ENCODE data around the gene XBP1.
"Not testable (repeated sequence)": the region's sequence is repeated elsewhere in the genome, so short reads cannot be mapped to it uniquely, and the experiment has no call there.

XBP1 gene

DNA sequence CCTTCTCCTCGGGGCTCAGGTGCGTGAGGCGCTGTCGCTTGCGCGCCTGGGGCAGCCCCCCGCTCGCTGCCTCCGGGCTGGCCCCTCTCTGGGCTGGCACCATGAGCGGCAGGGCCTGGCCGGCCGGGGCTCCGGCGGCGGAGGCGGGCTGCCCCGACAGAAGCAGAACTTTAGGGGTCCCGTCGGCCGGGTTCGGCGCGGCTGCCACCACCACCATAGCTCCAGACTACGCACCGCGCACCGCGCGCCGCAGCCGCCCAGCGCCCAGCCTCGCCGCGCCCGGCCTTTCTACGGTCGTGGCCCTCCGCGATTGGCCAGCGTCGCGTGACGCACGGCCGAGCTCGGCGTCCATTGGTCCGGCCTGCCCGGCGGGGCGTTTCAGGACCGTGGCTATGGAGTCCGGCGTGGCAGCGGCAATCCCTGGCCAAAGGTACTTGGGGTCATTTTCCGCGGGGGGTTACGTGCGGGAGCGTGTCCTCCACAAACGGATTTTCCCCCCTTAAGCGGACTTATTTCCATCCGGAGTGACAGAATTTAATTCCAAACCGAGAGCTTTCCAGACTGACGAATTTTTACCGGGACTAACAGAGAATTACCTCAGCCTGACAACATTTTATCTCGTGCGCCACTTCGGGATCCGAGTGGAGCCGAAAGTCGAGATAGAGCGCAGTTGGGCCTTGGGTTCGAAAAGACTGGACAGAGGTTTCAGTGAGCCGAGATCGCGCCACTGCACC, at the start of gene XBP1:
TSS of gene XBP1 (minus strand) at position 262 of the 734 bp plus-strand sequence.
- FAIRE-seq = peak; percentile 82
- peak; percentile 80 for DNase-seq (ENCODE audit: insufficient read length, low spot score)

DNA sequence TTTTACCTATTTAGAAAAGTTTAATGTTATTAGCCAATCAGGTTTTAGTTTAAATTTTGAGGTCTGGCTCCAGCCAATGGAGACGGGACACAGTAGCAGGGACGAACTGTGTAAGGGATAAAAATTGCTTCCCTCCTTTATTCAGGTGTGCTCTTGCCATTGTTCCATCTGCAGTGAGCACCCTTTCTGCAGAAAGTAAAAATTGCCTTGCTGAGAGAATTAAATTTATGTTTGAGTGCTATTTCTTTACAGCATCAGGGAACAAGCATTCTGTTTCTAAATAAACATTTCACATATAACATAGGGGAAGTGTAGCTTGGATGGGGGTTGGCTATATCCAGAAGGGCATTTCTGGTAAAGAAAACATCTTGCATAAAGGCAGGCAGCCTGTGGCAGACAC, 46.6 kb upstream of the XBP1 start:
- FAIRE-seq (no peak), DNase-seq (ENCODE audit: insufficient read length, low spot score) (no peak)

DNA sequence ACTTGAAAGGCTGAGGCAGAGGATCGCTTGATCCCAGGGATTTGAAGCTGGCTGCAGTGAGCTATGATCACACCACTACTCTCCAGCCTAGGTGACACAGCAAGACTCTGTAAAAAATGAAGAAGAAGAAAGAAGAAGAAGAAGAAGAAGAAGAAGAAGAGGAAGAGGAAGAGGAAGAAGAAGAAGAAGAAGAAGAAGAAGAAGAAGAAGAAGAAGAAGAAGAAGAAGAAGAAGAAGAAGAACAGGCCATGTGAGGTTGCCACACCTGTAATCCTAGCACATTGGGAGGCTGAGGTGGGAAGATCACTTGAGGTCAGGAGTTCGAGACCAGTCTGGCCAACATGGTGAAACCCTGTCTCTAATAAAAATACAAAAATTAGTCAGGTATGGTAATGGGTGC, 43.9 kb upstream of the XBP1 start:
- not testable (repeated sequence) for FAIRE-seq; DNase-seq (ENCODE audit: insufficient read length, low spot score)

DNA sequence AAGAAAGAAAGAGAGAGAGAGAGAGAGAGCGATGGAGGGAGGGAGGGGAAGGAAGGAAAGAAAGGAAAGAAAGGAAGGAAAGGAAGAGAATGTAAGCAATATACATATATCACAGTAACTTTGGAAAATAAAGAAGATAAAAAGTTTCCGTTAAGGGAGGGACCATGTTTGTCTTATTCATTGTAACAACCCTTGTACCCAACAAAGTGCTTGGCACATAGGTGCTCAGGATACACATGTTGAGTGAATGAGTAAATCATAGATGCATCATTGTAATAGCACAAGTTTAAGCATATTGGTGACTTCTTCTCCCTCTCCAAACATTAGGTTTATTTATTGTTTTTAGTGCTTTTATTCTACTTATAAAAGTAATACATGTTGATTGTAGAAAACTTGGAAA, 43.3 kb upstream of the XBP1 start:
- FAIRE-seq (no peak), DNase-seq (ENCODE audit: insufficient read length, low spot score) (no peak)

DNA sequence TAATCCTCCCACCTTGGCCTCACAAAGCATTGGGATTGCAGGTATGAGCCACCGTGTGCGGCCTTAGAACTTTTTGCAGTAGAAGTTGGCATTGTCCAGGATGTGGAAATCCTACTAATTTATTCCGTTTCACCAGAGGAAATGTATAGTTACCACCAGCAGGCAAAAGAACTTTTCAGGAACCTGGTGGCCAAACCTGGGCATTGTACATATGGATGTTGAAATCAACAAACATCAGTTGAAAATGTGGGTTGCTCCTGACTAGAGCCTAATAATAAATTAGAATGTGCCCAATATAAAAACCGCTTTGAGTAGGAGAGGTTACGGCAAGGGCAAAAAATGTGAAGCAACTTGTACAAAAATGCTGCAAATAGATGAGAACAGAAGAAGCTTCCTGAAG, 40.7 kb upstream of the XBP1 start:
- DNase-seq (ENCODE audit: insufficient read length, low spot score) (no peak), FAIRE-seq (no peak)

DNA sequence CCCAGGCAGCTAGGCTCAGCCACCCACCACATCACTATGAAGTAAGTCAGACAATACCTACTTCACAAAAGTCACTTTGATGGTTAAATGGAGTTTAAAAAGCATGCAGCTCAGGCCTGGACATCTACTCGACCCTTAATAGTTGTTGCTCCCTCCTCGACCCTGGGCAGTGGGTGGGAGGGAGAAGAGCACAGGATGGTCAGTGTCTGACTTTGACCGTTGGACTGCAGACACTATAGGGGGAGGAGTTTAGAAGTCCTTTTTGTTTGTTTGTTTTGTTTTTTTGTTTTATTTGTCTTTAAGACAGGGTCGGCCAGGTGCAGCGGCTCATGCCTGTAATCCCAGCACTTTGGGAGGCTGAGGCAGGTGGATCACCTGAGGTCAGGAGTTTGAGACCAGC, 38.6 kb upstream of the XBP1 start:
- no peak for FAIRE-seq
- no peak for DNase-seq (ENCODE audit: insufficient read length, low spot score)

DNA sequence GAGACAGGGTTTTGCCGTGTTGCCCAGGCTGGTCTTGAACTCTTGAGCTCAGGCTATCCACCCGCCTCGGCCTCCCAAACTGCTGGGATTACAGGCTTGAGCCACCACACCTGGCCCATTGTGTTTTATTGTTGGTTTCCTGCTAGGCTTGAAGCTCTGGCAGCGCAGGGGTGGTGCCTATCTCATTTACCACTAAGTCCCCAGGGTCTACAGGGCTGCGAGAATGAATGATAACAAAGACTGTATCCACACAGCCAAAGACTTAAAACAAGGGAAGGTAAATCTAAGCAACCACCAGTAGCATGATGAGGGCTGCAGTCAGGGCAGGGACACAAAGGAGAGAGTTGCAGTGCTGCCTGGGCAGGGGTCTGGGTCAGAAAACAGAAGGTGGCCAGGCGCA, 37.3 kb upstream of the XBP1 start:
- FAIRE-seq (no peak), DNase-seq (ENCODE audit: insufficient read length, low spot score) (no peak)

DNA sequence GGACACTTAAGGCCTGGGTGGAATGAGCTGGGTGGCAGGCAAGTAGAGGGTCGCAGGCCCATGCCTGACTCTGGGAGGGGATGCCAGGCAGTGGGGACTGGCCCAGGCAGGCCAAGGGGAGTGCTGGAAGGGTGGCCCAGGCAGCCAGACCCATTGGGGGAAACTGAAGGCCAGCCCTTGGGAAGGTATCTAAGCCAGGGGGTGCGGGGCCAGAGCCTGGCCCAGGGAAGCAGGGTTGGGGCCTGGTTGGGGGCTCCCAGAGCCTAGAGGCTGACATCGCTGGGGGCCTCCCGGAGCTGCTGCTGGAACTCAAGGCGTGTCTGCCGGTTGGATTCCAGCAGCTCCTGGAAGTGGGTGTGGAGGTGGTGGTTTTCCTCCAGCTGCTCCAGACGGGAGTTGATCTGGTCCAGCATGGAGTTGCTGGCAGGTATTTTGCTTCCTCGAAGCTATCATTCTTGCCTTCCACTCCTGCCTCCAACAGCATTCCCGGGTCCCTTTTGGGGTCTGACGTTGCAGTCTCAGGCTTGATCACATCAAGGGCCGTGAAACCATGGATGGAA, 35.3 kb upstream of the XBP1 start:
- DNase-seq (ENCODE audit: insufficient read length, low spot score) (no peak), FAIRE-seq (no peak)

DNA sequence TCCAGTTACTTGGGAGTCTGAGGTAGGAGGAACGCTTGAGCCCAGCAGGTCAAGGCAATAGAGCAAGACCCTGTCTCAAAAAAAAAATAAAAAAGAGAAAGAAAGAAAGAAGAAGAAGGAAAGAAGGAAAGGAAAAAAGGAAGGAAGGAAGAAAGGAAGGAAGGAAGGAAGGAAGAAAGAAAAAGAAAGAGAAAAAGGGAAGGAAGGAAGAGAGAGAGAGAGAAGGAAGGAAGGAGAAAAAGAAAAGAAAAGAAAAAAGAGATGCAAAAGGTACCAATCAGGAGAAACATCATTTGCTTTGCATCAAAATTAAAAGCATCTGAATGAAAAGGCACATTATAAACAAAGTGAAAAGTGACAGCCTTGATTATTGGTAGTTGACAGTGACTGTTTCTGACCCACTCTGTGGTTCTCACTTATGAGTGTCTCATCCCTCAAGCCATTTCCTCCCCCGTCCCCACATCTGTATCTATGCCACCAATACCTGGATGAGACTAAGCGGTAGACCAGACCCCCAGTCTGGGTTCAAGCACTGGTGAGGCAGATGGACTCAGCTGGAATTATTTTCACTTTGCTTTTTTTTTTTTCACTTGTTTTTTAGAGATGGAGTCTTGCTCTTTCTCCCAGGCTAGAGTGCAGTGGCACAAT, 33.0 kb upstream of the XBP1 start:
- DNase-seq (ENCODE audit: insufficient read length, low spot score) (no peak), FAIRE-seq (no peak)

DNA sequence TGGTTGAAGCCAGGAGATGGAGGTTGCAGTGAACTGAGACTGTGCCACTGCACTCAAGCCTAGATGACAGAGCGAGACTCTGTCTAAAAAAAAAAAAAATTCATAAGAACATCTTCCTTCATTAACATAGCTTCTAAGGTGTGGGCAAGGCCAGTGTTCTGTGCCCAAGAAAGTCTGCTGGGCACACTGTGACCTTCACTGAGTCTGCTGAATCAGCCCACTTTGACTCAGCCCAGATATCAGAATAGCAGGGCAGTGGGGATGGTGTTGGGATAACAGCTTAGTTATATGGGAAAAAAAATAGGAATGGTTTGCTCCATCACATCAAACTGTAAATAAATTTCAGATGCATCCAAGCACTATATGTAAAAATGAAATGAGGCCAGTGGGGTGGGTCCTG, 32.4 kb upstream of the XBP1 start:
- FAIRE-seq = no peak
- no peak for DNase-seq (ENCODE audit: insufficient read length, low spot score)

DNA sequence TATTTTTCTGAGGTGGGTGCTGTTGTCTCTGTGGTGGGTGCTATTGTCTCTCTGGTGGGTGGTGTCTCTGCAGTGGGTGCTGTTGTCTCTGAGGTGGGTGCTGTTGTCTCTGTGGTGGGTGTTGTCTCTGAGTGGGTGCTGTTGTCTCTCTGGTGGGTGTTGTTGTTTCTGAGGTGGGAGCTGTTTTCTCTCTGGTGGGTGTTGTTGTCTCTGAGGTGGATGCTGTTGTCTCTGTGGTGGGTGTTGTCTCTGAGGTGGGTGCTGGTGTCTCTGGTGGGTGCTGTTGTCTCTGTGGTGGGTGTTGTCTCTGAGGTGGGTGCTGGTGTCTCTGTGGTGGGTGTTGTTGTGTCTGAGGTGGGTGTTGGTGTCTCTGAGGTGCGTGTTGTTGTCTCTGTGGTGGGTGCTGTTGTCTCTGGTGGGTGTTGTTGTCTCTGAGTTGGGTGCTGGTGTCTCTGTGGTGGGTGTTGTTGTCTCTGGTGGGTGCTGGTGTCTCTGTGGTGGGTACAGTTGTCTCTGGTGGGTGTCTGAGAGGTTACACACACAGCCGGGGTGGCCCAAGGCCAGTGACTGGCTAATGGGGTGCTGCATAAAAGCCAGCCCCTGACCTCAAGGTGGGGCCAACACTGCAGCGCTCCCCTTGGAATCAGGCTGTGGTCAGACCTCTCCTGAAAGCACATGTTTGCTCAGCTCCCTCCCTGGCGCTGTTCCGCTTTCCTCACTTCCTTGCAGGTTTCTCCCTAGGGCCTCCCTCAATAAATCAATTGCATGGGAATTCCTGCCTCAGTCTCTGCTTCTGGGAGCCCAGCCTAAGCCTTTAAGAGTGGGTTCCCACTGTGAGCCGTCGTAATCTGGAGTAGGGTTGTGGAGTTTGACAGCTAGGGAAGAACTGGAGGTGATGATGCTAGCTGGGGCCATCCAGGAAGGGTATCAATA, 31.0 kb upstream of the XBP1 start:
- DNase-seq (ENCODE audit: insufficient read length, low spot score) (no peak), FAIRE-seq (no peak)

DNA sequence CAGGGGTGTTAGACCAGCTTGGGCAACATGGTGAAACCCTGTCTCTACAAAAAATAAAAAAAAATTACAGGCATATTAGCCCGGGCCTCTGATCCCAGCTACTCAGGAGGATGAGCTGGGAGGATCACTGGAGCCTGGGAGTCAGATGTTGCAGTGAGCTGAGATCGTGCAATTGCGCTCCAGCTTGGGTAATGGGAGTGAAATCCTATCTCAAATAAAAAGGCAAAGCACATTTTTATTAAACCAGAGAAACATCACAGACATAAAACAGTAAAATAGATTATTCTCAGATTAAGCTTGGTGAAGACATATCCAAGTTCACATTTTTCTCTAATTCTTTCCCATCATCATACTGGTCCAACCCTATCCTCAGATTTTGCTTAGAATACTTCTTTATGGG, 30.1 kb upstream of the XBP1 start:
- DNase-seq (ENCODE audit: insufficient read length, low spot score) = no peak
- no peak for FAIRE-seq

DNA sequence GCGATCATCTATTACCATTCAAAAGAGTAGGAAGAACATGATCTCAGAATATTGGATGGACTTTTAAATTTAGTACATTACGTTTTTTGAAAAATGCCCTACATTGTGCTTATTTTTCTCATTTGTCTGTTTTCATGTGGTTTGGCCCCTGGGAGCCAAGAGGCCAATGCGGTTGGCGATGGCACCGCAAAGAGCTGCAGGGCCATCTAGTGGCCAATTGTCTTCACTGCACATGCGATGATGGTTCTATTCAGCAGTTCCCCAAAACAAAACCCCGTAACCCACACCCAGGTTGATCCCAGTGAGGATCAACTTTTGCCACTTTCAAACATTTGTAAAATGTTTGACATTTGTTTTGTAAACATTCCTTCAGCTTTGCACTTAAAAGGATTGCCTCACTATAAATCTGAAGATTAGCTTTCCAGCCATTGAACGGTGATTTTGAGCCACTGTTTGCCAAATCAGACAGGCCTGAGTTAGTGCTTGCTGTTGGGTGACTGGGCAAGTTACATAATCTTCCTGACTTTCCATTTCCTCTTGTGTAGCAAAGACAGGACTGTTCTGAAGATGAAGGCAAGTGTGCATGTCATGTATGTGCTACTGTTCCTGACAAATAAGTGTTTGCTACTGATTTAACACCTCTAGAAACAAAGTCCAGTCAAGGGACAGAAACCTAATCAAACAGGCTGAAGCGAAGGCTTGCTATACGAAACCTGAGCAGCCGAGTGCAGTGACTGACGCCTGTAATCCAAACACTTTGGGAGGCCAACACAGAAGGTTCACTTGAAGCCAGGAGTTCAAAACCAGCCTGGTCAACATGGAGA, 29.2 kb upstream of the XBP1 start:
- DNase-seq (ENCODE audit: insufficient read length, low spot score) = peak; percentile 78
- FAIRE-seq = peak; percentile 87

DNA sequence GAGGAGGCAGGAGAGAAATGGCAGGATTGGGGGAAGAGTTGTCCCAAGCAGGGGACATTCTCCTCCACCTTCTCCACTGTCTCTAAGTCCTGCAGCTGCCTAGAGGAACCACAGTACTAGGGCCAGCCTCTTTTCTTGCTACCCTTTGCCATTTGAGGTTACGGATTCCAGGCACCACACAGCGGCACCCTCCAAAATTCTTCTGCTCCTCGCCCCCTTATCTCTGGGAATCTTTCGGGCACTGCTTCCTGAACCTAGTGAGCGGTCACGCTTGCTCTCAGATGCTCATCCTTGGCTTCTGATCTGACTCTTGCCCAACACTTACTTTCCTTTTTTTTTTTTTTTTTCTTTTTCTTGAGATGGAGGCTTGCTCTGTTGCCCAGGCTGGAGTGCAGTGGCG, 26.6 kb upstream of the XBP1 start:
- FAIRE-seq (no peak), DNase-seq (ENCODE audit: insufficient read length, low spot score) (no peak)

DNA sequence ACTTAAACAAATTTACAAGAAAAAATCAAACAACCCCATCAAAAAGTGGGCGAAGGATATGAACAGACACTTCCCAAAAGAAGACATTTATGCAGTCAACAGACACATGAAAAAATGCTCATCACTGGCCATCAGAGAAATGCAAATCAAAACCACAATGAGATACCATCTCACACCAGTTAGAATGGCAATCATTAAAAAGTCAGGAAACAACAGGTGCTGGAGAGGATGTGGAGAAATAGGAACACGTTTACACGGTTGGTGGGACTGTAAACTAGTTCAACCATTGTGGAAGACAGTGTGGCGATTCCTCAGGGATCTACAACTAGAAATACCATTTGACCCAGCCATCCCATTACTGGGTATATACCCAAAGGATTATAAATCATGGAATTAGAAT, 26.1 kb upstream of the XBP1 start:
- not testable (repeated sequence) for FAIRE-seq; DNase-seq (ENCODE audit: insufficient read length, low spot score)

DNA sequence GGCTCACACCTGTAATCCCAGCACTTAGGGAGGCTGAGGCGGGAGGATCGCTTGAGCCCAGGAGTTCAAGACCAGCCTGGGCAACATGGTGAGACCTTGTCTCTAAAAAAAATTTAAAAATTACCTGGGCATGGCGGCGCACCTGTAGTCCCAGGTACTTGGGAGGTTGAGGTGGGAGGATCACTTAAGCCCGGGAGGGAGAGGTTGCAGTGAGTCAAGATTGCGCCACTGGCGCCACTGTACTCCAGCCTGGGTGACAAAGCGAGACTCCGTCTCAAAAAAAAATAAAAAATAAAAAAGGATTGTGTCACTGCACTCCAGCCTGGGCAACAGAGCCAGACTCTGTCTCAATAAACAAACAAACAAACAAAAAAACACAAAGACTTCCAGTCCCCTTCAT, 24.1 kb upstream of the XBP1 start:
- FAIRE-seq; DNase-seq (ENCODE audit: insufficient read length, low spot score): not testable (repeated sequence)

DNA sequence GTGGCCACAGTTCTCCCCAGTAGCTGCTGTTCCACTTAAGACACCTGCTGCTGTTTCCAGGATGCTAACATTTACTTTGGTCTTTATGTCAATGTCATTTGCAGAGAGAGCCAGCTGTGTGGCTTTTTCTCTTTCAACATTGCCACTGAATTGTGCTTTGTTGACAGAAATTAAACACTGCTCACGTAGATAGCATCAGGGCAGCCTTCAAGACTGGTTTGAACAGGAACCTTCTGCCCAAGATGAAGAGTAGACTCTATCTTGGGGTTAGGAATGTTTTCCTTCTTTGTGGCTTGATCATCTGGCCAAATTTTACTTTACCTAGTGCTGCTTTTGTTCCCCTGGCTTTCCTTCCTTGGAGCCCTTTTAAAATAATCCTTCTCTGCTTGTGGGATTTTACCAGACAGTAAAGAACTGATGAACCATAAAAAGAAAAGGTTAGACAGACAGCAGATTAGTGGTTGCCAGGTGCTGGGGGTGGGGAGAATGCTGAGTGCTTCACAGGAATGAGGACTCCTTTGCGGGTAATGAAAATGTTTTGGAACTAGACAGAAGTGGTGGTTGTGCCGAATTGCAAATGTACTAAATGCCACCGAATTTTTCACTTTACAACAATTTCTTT, 22.7 kb upstream of the XBP1 start:
- DNase-seq (ENCODE audit: insufficient read length, low spot score) (no peak), FAIRE-seq (no peak)

DNA sequence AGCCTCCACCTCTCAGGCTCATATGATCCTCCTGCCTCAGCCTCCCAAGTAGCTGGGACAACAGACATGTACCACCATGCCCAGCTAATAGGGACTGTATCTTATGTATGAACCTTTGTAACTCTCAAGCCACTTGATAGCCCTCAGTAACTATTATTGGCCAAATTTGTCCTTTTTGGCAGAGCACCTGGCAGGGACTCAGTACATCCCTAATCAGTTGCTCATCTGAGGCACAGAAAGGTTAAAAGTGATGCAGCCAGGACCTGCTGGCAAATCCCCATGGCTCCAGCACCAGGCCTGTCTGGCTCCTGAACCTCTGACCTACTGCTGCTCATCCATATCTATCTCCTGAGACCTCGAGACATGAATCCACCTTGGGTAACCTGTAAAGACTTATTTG, 21.1 kb upstream of the XBP1 start:
- no peak for FAIRE-seq
- no peak for DNase-seq (ENCODE audit: insufficient read length, low spot score)

DNA sequence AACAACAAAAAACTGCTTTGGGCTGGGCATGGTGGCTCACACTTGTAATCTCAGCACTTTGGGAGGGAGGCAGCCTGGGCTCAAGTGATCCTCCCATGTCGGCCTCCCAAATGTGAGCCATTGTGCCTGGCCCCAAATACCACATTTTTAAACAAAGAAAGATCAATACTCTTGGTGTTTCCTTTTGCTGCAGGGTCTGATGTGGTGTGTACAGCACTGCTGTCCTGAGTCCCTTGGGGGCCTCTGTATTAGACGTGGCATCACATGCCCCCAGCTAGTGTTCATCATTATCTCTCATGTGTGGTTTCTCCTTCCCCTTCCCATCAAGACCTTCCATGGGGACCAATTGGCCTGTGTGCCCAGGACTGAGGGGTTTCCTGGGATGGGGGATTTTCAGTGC, 20.5 kb upstream of the XBP1 start:
- FAIRE-seq (no peak), DNase-seq (ENCODE audit: insufficient read length, low spot score) (no peak)

Measured in GM19239 (cell line).